Upper lobe of left lung (tissue), 6 donors: ENCODE results near the gene FRMPD2. TPM values are rescaled to one million over a fixed set of nuclear protein-coding genes. Genes with fewer than 3 reads are reported as not detected.

ENCODE experiments used
- ATAC-seq, 2 donors: fragments of 200-7000 bp; cut with Tn5 transposase; one replicate each; pipeline ENCODE4 v1.9.1; 2022; ENCODE audit warnings: mild to moderate bottlenecking in 2 of 2, moderate library complexity in 2 of 2; ENCODE audit not compliant: low FRiP score in 2 of 2
- DNase-seq, 2 donors: peaks; one replicate each; pipeline ENCODE4 v3.0.0-alpha.2; 2019 to 2020
- H3K27ac ChIP-seq, 4 donors: fragments of 200-600 bp; sonication (generic); one replicate each; pipeline ENCODE4 v1.5.1; 2016 to 2019
- H3K27me3 ChIP-seq, 4 donors: fragments of 200-600 bp; sonication (generic); one replicate each; pipeline ENCODE4 v1.5.1; 2017 to 2019
- H3K36me3 ChIP-seq, 4 donors: fragments of 200-600 bp; sonication (generic); one replicate each; pipeline ENCODE4 v1.5.1; 2016 to 2019
- H3K4me1 ChIP-seq, 4 donors: fragments of 200-600 bp; sonication (generic); one replicate each; pipeline ENCODE4 v1.5.1; 2018 to 2019
- H3K4me3 ChIP-seq, 4 donors: fragments of 200-600 bp; sonication (generic); one replicate each; pipeline ENCODE4 v1.5.1; 2017 to 2019; ENCODE audit warnings: mild to moderate bottlenecking in 2 of 4, moderate library complexity in 1 of 4
- H3K9me3 ChIP-seq, 4 donors: fragments of 200-600 bp; sonication (generic); one replicate each; pipeline ENCODE4 v1.5.1; 2018 to 2019
- EP300 ChIP-seq, 4 donors: sonication (generic); formaldehyde crosslinking; IDR thresholded peaks; one replicate each; pipeline ENCODE4 v1.5.1; 2017; ENCODE audit warnings: antibody characterized with exemption in 4 of 4, control low read depth in 2 of 4
- POLR2A ChIP-seq, 4 donors: fragments of 450-650 bp; IDR thresholded peaks; one replicate each; pipeline ENCODE4 v1.5.1; 2016 to 2017; ENCODE audit warnings: antibody characterized with exemption in 4 of 4, mild to moderate bottlenecking in 2 of 4
- POLR2AphosphoS5 ChIP-seq, 2 donors: sonication (generic); formaldehyde crosslinking; IDR thresholded peaks; one replicate each; pipeline ENCODE4 v1.5.1; 2017; ENCODE audit warnings: antibody characterized with exemption in 2 of 2
- WGBS, 2 donors: methylation state at CpG; one replicate each; pipeline ENCODE4 v1.1.5; 2017 to 2018; 5-methylcytosine and 5-hydroxymethylcytosine counted together
- total RNA-seq, 6 donors: library from RNA; depleted of rRNA in 4 of 6; stranded (reverse); fragments of >200 nt in 4 of 6; gene quantifications; one replicate each; pipeline versions ENCODE4 v1.1.0 to v1.2.1, GENCODE V29; 2016 to 2021
- TF ChIP-seq, protein P1 (sequence below), 6 experiments: fragments of 450-650 bp in 4 of 6; fragments of 200-600 bp in 2 of 6; sonication (generic) in 2 of 6; IDR thresholded peaks; one replicate each; pipeline ENCODE4 v1.5.1; 2016 to 2019; ENCODE audit warnings: antibody characterized with exemption in 6 of 6
- donor health status: DM: no; HTN: no; CAD: no; lungs with moderate emphysema.
- donor health status: DM: no; HTN: yes; CAD: no; lungs with severe emphysema.

Gene FRMPD2
- total RNA-seq, 6 donors from 2014 or later = 0.23 to 38.6 (median 5.6) TPM

- WGBS, 2 donors = 85 to 92% methylated on average over 2 of the region's 2 CpGs
- TF ChIP-seq, protein P1, sequence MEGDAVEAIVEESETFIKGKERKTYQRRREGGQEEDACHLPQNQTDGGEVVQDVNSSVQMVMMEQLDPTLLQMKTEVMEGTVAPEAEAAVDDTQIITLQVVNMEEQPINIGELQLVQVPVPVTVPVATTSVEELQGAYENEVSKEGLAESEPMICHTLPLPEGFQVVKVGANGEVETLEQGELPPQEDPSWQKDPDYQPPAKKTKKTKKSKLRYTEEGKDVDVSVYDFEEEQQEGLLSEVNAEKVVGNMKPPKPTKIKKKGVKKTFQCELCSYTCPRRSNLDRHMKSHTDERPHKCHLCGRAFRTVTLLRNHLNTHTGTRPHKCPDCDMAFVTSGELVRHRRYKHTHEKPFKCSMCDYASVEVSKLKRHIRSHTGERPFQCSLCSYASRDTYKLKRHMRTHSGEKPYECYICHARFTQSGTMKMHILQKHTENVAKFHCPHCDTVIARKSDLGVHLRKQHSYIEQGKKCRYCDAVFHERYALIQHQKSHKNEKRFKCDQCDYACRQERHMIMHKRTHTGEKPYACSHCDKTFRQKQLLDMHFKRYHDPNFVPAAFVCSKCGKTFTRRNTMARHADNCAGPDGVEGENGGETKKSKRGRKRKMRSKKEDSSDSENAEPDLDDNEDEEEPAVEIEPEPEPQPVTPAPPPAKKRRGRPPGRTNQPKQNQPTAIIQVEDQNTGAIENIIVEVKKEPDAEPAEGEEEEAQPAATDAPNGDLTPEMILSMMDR (IDR thresholded peaks at IDR 0.05) = no peak
- no peak for TF ChIP-seq POLR2AphosphoS5 (IDR thresholded peaks at IDR 0.05)
- no peak for TF ChIP-seq EP300 (IDR thresholded peaks at IDR 0.05)
- H3K36me3 ChIP-seq = no peaks in the 10 kb centered on the region
- H3K9me3 ChIP-seq = peaks cover 0 to 7% (median 0%) of the 10 kb centered on the region in 4 donors
- no peak overlapping the region for H3K27ac ChIP-seq
- no peak overlapping the region for H3K4me3 ChIP-seq
- H3K4me1 ChIP-seq = no peaks in the 10 kb centered on the region
- DNase-seq (no peak), ATAC-seq (no peak)
- H3K27me3 ChIP-seq = no peaks in the 10 kb centered on the region
Measured at GRCh38 chr10:48279081-48279751, 4.7 kb upstream of the FRMPD2 start.

GRCh38 chr10:48277093-48277492, 2.6 kb upstream of the FRMPD2 start:
- TF ChIP-seq POLR2A (IDR thresholded peaks at IDR 0.05) (no peak), EP300 (IDR thresholded peaks at IDR 0.05) (no peak), POLR2AphosphoS5 (IDR thresholded peaks at IDR 0.05) (no peak)
- TF ChIP-seq, protein P1 (IDR thresholded peaks at IDR 0.05) = no peak
- DNase-seq = no peak
- no peaks in the 10 kb centered on the region for H3K36me3 ChIP-seq
- no peak for ATAC-seq
- 96 to 100% methylated on average over 1 of the region's 1 CpG for WGBS, 2 donors
- peaks cover 0 to 3% (median 0%) of the 10 kb centered on the region in 4 donors for H3K9me3 ChIP-seq
- H3K4me3 ChIP-seq = no peak overlapping the region
- no peak overlapping the region for H3K27ac ChIP-seq
- H3K4me1 ChIP-seq = no peaks in the 10 kb centered on the region
- H3K27me3 ChIP-seq = no peaks in the 10 kb centered on the region

DNA sequence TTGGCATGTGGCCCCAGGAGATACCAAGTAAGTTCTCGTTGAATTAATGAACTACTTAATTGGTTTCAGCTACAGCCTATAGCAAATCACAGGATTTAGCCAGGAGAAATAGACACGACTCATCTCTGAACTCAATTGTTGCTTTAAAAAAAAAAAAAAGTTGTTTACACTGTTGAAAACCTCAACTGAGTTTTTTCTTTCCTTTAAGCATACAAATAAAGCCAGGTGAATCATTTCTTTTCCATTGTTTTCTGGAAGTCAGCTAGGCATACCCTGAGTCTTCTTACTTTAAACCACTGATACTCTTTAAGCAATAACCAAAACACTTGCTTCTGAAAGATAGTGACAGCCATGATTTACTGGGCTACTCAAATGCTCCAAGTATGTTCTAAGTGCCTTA, 755 bp downstream of the FRMPD2 start:
- 82 to 86% methylated on average over 2 of the region's 2 CpGs for WGBS, 2 donors
- DNase-seq = no peak
- no peak for TF ChIP-seq POLR2A (IDR thresholded peaks at IDR 0.05)
- TF ChIP-seq EP300 (IDR thresholded peaks at IDR 0.05) = no peak
- TF ChIP-seq POLR2AphosphoS5 (IDR thresholded peaks at IDR 0.05) = no peak
- TF ChIP-seq, protein P1 (IDR thresholded peaks at IDR 0.05) = no peak
- no peak for ATAC-seq
- no peaks in the 10 kb centered on the region for H3K36me3 ChIP-seq
- no peak overlapping the region for H3K4me3 ChIP-seq
- H3K4me1 ChIP-seq = no peaks in the 10 kb centered on the region
- no peaks in the 10 kb centered on the region for H3K9me3 ChIP-seq
- H3K27ac ChIP-seq = no peak overlapping the region
- H3K27me3 ChIP-seq = no peaks in the 10 kb centered on the region

DNA sequence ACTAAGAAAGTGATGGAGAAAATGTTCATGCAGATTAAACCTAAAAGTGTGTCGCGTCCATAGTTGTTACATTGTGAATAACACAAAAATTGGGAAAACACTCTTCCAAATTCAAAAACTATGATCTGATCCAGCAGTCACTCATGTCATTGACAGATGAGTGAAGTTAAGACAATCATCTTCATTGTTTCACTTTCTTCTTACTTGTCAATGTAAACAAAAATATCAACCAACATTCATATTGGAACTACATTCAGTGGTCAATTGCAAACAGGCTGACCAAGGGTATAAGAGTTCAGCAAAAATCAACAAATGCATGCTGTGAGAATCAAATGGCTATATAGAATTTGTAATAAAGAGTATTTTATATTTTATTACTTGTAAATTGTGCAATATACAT, 1.8 kb downstream of the FRMPD2 start:
- Histone ChIP-seq H3K27me3 (no peaks in the 10 kb centered on the region), H3K4me3 (no peak overlapping the region), H3K27ac (no peak overlapping the region), H3K4me1 (no peaks in the 10 kb centered on the region), H3K36me3 (no peaks in the 10 kb centered on the region), H3K9me3 (no peaks in the 10 kb centered on the region)
- DNase-seq (no peak), ATAC-seq (no peak)
- TF ChIP-seq, protein P1 (IDR thresholded peaks at IDR 0.05) = no peak
- TF ChIP-seq POLR2A (IDR thresholded peaks at IDR 0.05) (no peak), EP300 (IDR thresholded peaks at IDR 0.05) (no peak), POLR2AphosphoS5 (IDR thresholded peaks at IDR 0.05) (no peak)
- WGBS, 2 donors = 97 to 99% methylated on average over 2 of the region's 2 CpGs
